ACC112 (cell line): ENCODE data around the gene SMS.

Experiments used
- H2AFZ ChIP-seq: fragments of 200-600 bp; sonication (generic); one replicate; pipeline ENCODE4 v1.6.0; 2017; ENCODE audit warnings: antibody characterized with exemption, low read length; ENCODE audit not compliant: unreplicated experiment
- H3K27ac ChIP-seq: fragments of 200-600 bp; sonication (generic); 2 replicates; pipeline ENCODE4 v1.5.1; 2014; ENCODE audit warnings: low read depth, mild to moderate bottlenecking, antibody characterized with exemption, low read length, moderate library complexity
- H3K27me3 ChIP-seq: fragments of 200-600 bp; sonication (generic); 2 replicates; pipeline ENCODE4 v1.6.1; 2014; ENCODE audit warnings: mild to moderate bottlenecking, antibody characterized with exemption, low read length, moderate library complexity, mixed read lengths; ENCODE audit not compliant: insufficient read depth
- H3K36me3 ChIP-seq: fragments of 200-600 bp; sonication (generic); 2 replicates; pipeline ENCODE4 v1.6.1; 2016; ENCODE audit warnings: mild to moderate bottlenecking, antibody characterized with exemption, low read length, moderate library complexity, mixed read lengths; ENCODE audit not compliant: insufficient read depth
- H3K4me1 ChIP-seq: fragments of 200-600 bp; sonication (generic); one replicate; pipeline ENCODE4 v1.6.1; 2016; ENCODE audit warnings: low read length, mixed read lengths; ENCODE audit not compliant: insufficient read depth, unreplicated experiment, control insufficient read depth
- H3K4me3 ChIP-seq: fragments of 200-600 bp; sonication (generic); 2 replicates; pipeline ENCODE4 v1.5.1; 2014; ENCODE audit warnings: mild to moderate bottlenecking, low read depth, low read length
- H3K79me2 ChIP-seq: fragments of 200-600 bp; sonication (generic); one replicate; pipeline ENCODE4 v1.6.0; 2016; ENCODE audit warnings: low read length; ENCODE audit not compliant: control insufficient read depth, unreplicated experiment, insufficient read depth

The SMS gene

GRCh38 chrX:21932292-21933002 lies 8.1 kb upstream of the SMS start:
- peak overlapping the region; percentile 32 for H2AFZ ChIP-seq
- H3K4me3 ChIP-seq: no peak overlapping the region
- peak overlapping the region; percentile 94 for H3K27ac ChIP-seq

GRCh38 chrX:21933077-21933476 lies 7.4 kb upstream of the SMS start:
- Histone ChIP-seq H3K36me3 (no peaks in the 10 kb centered on the region), H3K4me1 (peaks cover 35% of the 10 kb centered on the region), H3K27ac (peak overlapping the region; percentile 94), H3K27me3 (no peaks in the 10 kb centered on the region), H3K79me2 (no peaks in the 10 kb centered on the region), H3K4me3 (no peak overlapping the region), H2AFZ (no peak overlapping the region)

More at GRCh38 chrX:21932292-21933002, 8.1 kb upstream of the SMS start:
- no peaks in the 10 kb centered on the region for H3K79me2 ChIP-seq
- no peaks in the 10 kb centered on the region for H3K36me3 ChIP-seq
- no peaks in the 10 kb centered on the region for H3K27me3 ChIP-seq
- peaks cover 38% of the 10 kb centered on the region for H3K4me1 ChIP-seq

DNA sequence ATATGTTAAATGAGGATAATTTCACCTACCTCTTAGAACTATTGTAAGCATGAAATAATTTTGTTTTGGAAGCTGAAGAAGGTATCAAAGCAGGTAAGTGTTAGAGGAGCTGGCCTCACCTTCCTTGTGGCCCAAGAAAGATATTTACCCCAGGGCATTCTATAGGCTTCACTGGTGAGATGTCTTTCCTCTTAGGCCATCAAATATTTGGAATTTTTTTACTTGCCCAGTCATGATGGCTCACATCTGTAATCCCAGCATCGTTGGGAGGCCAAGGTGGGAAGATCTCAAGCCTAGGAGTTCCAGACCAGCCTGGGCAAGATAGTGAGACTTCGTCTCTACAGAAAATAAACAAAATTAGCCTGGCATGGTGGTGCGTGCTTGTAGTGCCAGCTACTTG lies 6.1 kb upstream of the SMS start:
- H3K27me3 ChIP-seq: no peaks in the 10 kb centered on the region
- H3K36me3 ChIP-seq: no peaks in the 10 kb centered on the region
- H3K27ac ChIP-seq: no peak overlapping the region
- peaks cover 33% of the 10 kb centered on the region for H3K4me1 ChIP-seq
- H3K4me3 ChIP-seq: no peak overlapping the region
- H3K79me2 ChIP-seq: no peaks in the 10 kb centered on the region
- H2AFZ ChIP-seq: no peak overlapping the region

- peak overlapping the region; percentile 93 for H3K4me3 ChIP-seq
- H3K79me2 ChIP-seq: peaks cover 38% of the 10 kb centered on the region
- H3K27ac ChIP-seq: peak overlapping the region; percentile 73
- peak overlapping the region; percentile 97 for H2AFZ ChIP-seq
- H3K4me1 ChIP-seq: peaks cover 22% of the 10 kb centered on the region
- H3K36me3 ChIP-seq: no peaks in the 10 kb centered on the region
- no peaks in the 10 kb centered on the region for H3K27me3 ChIP-seq
Measured at GRCh38 chrX:21939906-21940305, 603 bp upstream of the SMS start.

GRCh38 chrX:21943460-21944135 lies 3.1 kb downstream of the SMS start:
- peak overlapping the region; percentile 93 for H3K4me3 ChIP-seq
- H3K27ac ChIP-seq: peak overlapping the region; percentile 99
- peaks cover 75% of the 10 kb centered on the region for H3K79me2 ChIP-seq
- peaks cover 2% of the 10 kb centered on the region; the same call in 1 of the 2 replicates for H3K36me3 ChIP-seq
- H2AFZ ChIP-seq: no peak overlapping the region
- peaks cover 53% of the 10 kb centered on the region for H3K4me1 ChIP-seq
- no peaks in the 10 kb centered on the region for H3K27me3 ChIP-seq

- H3K27ac ChIP-seq: peak overlapping the region; percentile 99
- peaks cover 80% of the 10 kb centered on the region for H3K79me2 ChIP-seq
Measured at GRCh38 chrX:21944136-21944615, 3.7 kb downstream of the SMS start.

DNA sequence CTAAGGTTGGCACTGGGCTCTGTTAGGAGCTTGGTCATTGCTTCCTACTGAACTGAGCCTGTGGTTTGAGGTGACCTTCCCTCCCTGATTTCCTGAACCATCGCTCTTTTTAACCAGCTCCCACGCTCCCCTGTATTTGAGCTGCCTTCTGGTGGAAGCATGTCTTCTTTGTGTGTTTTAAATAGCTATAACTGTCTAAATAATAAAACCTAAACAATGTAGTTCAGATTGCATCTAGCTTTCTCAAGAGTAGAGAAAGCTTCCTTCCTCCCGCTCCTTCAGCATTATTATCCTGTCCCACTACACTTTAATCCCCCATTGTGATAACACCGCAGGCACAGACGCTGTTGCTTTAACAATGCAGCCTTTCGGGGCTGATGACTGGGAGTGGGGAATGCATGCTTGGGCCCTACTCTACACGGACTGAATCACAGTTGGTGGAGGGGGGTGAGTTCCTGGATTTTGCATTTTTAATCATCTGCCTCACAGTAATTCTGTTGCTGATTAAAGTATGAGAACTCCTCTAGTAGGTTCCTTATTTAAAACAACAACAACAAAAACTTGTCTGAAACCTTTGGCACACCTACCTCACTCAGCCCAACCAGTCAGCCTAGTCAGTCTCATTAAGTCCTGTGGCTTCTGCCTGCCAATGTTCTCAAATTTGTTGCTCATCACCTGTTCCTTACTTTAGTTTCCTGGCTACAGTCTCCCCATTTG lies 6.6 kb downstream of the SMS start:
- Histone ChIP-seq H3K4me3 (peak overlapping the region; percentile 56), H3K27ac (peak overlapping the region; percentile 56), H3K27me3 (no peaks in the 10 kb centered on the region)

More at GRCh38 chrX:21944136-21944615, 3.7 kb downstream of the SMS start:
- Histone ChIP-seq H3K4me3 (peak overlapping the region; percentile 93), H3K36me3 (peaks cover 4% of the 10 kb centered on the region; the same call in 1 of the 2 replicates), H2AFZ (no peak overlapping the region), H3K4me1 (peaks cover 53% of the 10 kb centered on the region), H3K27me3 (no peaks in the 10 kb centered on the region)

GRCh38 chrX:21947671-21948070 lies 7.2 kb downstream of the SMS start:
- H3K4me3 ChIP-seq: peak overlapping the region; percentile 56; the same call in 1 of the 2 replicates
- peak overlapping the region; percentile 56 for H3K27ac ChIP-seq
- no peaks in the 10 kb centered on the region for H3K27me3 ChIP-seq
- peaks cover 51% of the 10 kb centered on the region for H3K4me1 ChIP-seq
- no peak overlapping the region for H2AFZ ChIP-seq
- H3K79me2 ChIP-seq: peaks cover 97% of the 10 kb centered on the region
- peaks cover 4% of the 10 kb centered on the region; the same call in 1 of the 2 replicates for H3K36me3 ChIP-seq

More for the DNA sequence above, 6.6 kb downstream of the SMS start:
- peaks cover 97% of the 10 kb centered on the region for H3K79me2 ChIP-seq
- H3K4me1 ChIP-seq: peaks cover 51% of the 10 kb centered on the region
- no peak overlapping the region for H2AFZ ChIP-seq
- peaks cover 4% of the 10 kb centered on the region; the same call in 1 of the 2 replicates for H3K36me3 ChIP-seq

GRCh38 chrX:21948897-21949578 lies 8.5 kb downstream of the SMS start:
- Histone ChIP-seq H3K27me3 (no peaks in the 10 kb centered on the region), H3K36me3 (peaks cover 6% of the 10 kb centered on the region; the same call in 1 of the 2 replicates), H2AFZ (no peak overlapping the region), H3K79me2 (peaks cover 98% of the 10 kb centered on the region), H3K4me3 (no peak overlapping the region), H3K27ac (no peak overlapping the region), H3K4me1 (peaks cover 45% of the 10 kb centered on the region)

GRCh38 chrX:21949689-21950088 lies 9.2 kb downstream of the SMS start:
- Histone ChIP-seq H3K4me3 (no peak overlapping the region), H3K79me2 (peaks cover 99% of the 10 kb centered on the region), H3K27ac (no peak overlapping the region), H2AFZ (no peak overlapping the region), H3K27me3 (no peaks in the 10 kb centered on the region), H3K4me1 (peaks cover 44% of the 10 kb centered on the region), H3K36me3 (peaks cover 8% of the 10 kb centered on the region; the same call in 1 of the 2 replicates)
